IgD-negative memory B cell (primary cell): Measurements from ENCODE around the gene CADPS2. TPM values are rescaled to one million over a fixed set of nuclear protein-coding genes. Genes with fewer than 3 reads are reported as not detected.

Experiments used
- H3K27ac Mint-ChIP-seq, 3 donors: one replicate each; pipeline ENCODE4 v1.8.0; 2020 to 2022; ENCODE audit warnings: mild to moderate bottlenecking in 3 of 3, mixed read lengths in 3 of 3, moderate library complexity in 1 of 3
- H3K27me3 Mint-ChIP-seq: one replicate; pipeline ENCODE4 v1.8.0; 2021; ENCODE audit warnings: mixed read lengths
- H3K36me3 Mint-ChIP-seq: one replicate; pipeline ENCODE4 v1.8.0; 2020; ENCODE audit warnings: mild to moderate bottlenecking, mixed read lengths
- H3K4me1 Mint-ChIP-seq, 3 donors: one replicate each; pipeline ENCODE4 v1.8.0; 2020 to 2022; ENCODE audit warnings: mixed read lengths in 3 of 3, mild to moderate bottlenecking in 1 of 3
- H3K4me3 Mint-ChIP-seq, 4 donors: one replicate each; pipeline ENCODE4 v1.8.0; 2020 to 2022; ENCODE audit warnings: mild to moderate bottlenecking in 4 of 4, mixed read lengths in 4 of 4, moderate library complexity in 3 of 4
- H3K9me3 Mint-ChIP-seq, 3 donors: one replicate each; pipeline ENCODE4 v1.8.0; 2020 to 2021; ENCODE audit warnings: mixed read lengths in 3 of 3, mild to moderate bottlenecking in 1 of 3
- polyA plus RNA-seq: library from polyadenylated mRNA; unstranded; fragments of 300-500 nt; fragmentation: Illumina TruSeq; gene quantifications from one replicate; pipeline ENCODE4 v1.2.3, GENCODE V29; 2021

Gene CADPS2
- polyA plus RNA-seq = not detected

- Mint-ChIP-seq H3K4me1 (peaks cover 7 to 9% (median 7%) of the 10 kb centered on the region in 3 donors), H3K27ac (no peak within 1 kb of the TSS), H3K9me3 (peaks cover 2 to 4% (median 3%) of the 10 kb centered on the region in 3 donors)
These were observed at the start of gene CADPS2 for GRCh38 chr7:122886357-122887081. Gene CADPS2 (minus strand): TSS chr7:122886460. CDS start chr7:122886337, 123 bp downstream.

GRCh38 chr7:122935620-122936019 lies 49.4 kb upstream of the CADPS2 start:
- Mint-ChIP-seq H3K9me3 (peaks cover 0 to 2% (median 0%) of the 10 kb centered on the region in 3 donors), H3K27me3 (no peaks in the 10 kb centered on the region), H3K4me1 (no peaks in the 10 kb centered on the region), H3K36me3 (no peaks in the 10 kb centered on the region), H3K27ac (no peak overlapping the region), H3K4me3 (no peak overlapping the region)

More at GRCh38 chr7:122886357-122887081, at the start of gene CADPS2:
- H3K36me3 Mint-ChIP-seq = peaks cover 2% of the 10 kb centered on the region
- peaks cover 26% of the 10 kb centered on the region for H3K27me3 Mint-ChIP-seq
- peak within 1 kb of the TSS; percentile 12 to 84 (median 64) for H3K4me3 Mint-ChIP-seq

- Mint-ChIP-seq H3K27me3 (no peaks in the 10 kb centered on the region), H3K9me3 (peaks cover 2 to 4% (median 3%) of the 10 kb centered on the region in 3 donors), H3K36me3 (no peaks in the 10 kb centered on the region), H3K4me1 (no peaks in the 10 kb centered on the region), H3K27ac (no peak overlapping the region), H3K4me3 (no peak overlapping the region)
These were observed 33.5 kb upstream of the CADPS2 start for GRCh38 chr7:122919643-122920181.

- Mint-ChIP-seq H3K4me1 (no peaks in the 10 kb centered on the region), H3K4me3 (no peak overlapping the region), H3K9me3 (peaks cover 4 to 5% (median 5%) of the 10 kb centered on the region in 3 donors), H3K27me3 (no peaks in the 10 kb centered on the region), H3K27ac (no peak overlapping the region), H3K36me3 (no peaks in the 10 kb centered on the region)
These were observed 28.6 kb upstream of the CADPS2 start for GRCh38 chr7:122914812-122915211.

- Mint-ChIP-seq H3K4me3 (no peak overlapping the region), H3K36me3 (no peaks in the 10 kb centered on the region), H3K27me3 (no peaks in the 10 kb centered on the region), H3K9me3 (peaks cover 0 to 5% (median 3%) of the 10 kb centered on the region in 3 donors), H3K27ac (no peak overlapping the region), H3K4me1 (no peaks in the 10 kb centered on the region)
These were observed 27.3 kb upstream of the CADPS2 start for GRCh38 chr7:122913608-122914007.

- H3K4me1 Mint-ChIP-seq = no peaks in the 10 kb centered on the region
- H3K36me3 Mint-ChIP-seq = no peaks in the 10 kb centered on the region
These were observed 16.7 kb upstream of the CADPS2 start for GRCh38 chr7:122902751-122903495.

GRCh38 chr7:122901250-122901649 lies 15.0 kb upstream of the CADPS2 start:
- H3K4me3 Mint-ChIP-seq = no peak overlapping the region
- H3K27ac Mint-ChIP-seq = no peak overlapping the region
- H3K4me1 Mint-ChIP-seq = no peaks in the 10 kb centered on the region
- H3K36me3 Mint-ChIP-seq = no peaks in the 10 kb centered on the region
- peaks cover 0 to 2% (median 0%) of the 10 kb centered on the region in 3 donors for H3K9me3 Mint-ChIP-seq
- no peaks in the 10 kb centered on the region for H3K27me3 Mint-ChIP-seq

More at GRCh38 chr7:122902751-122903495, 16.7 kb upstream of the CADPS2 start:
- Mint-ChIP-seq H3K4me3 (no peak overlapping the region), H3K27me3 (no peaks in the 10 kb centered on the region), H3K27ac (no peak overlapping the region), H3K9me3 (peaks cover 0 to 2% (median 0%) of the 10 kb centered on the region in 3 donors)

- H3K4me1 Mint-ChIP-seq = no peaks in the 10 kb centered on the region
- H3K9me3 Mint-ChIP-seq = no peaks in the 10 kb centered on the region
- H3K4me3 Mint-ChIP-seq = no peak overlapping the region
- H3K36me3 Mint-ChIP-seq = no peaks in the 10 kb centered on the region
- no peaks in the 10 kb centered on the region for H3K27me3 Mint-ChIP-seq
- no peak overlapping the region for H3K27ac Mint-ChIP-seq
These were observed 10.2 kb upstream of the CADPS2 start for GRCh38 chr7:122896509-122896908.

- no peaks in the 10 kb centered on the region for H3K36me3 Mint-ChIP-seq
- H3K9me3 Mint-ChIP-seq = peaks cover 0 to 2% (median 0%) of the 10 kb centered on the region in 3 donors
- no peak overlapping the region for H3K4me3 Mint-ChIP-seq
- H3K27me3 Mint-ChIP-seq = peaks cover under 1% of the 10 kb centered on the region
- no peak overlapping the region for H3K27ac Mint-ChIP-seq
- no peaks in the 10 kb centered on the region for H3K4me1 Mint-ChIP-seq
These were observed 7.2 kb upstream of the CADPS2 start for GRCh38 chr7:122893486-122893885.

- H3K4me3 Mint-ChIP-seq = no peak overlapping the region
- peaks cover 2% of the 10 kb centered on the region for H3K36me3 Mint-ChIP-seq
- H3K4me1 Mint-ChIP-seq = peaks cover 7 to 9% (median 7%) of the 10 kb centered on the region in 3 donors
- no peak overlapping the region for H3K27ac Mint-ChIP-seq
- H3K9me3 Mint-ChIP-seq = peaks cover 0 to 3% (median 2%) of the 10 kb centered on the region in 3 donors
- peaks cover 23% of the 10 kb centered on the region for H3K27me3 Mint-ChIP-seq
These were observed 2.9 kb upstream of the CADPS2 start for GRCh38 chr7:122889116-122889515.

- Mint-ChIP-seq H3K27ac (no peak overlapping the region), H3K4me1 (peaks cover 7 to 9% (median 7%) of the 10 kb centered on the region in 3 donors), H3K4me3 (peak overlapping the region in 1 of 4 donors; percentile 11), H3K9me3 (peaks cover 0 to 3% (median 2%) of the 10 kb centered on the region in 3 donors), H3K36me3 (peaks cover 2% of the 10 kb centered on the region), H3K27me3 (peaks cover 25% of the 10 kb centered on the region)
These were observed 1.6 kb upstream of the CADPS2 start for GRCh38 chr7:122887848-122888247.

- H3K4me3 Mint-ChIP-seq = peak overlapping the region in 3 of 4 donors; percentile 44 to 84 (median 65)
- H3K36me3 Mint-ChIP-seq = peaks cover 2% of the 10 kb centered on the region
- H3K27me3 Mint-ChIP-seq = peaks cover 25% of the 10 kb centered on the region
- H3K27ac Mint-ChIP-seq = no peak overlapping the region
- peaks cover 7 to 9% (median 7%) of the 10 kb centered on the region in 3 donors for H3K4me1 Mint-ChIP-seq
- H3K9me3 Mint-ChIP-seq = peaks cover 0 to 3% (median 2%) of the 10 kb centered on the region in 3 donors
These were observed 938 bp upstream of the CADPS2 start for GRCh38 chr7:122887198-122887597.

- H3K27me3 Mint-ChIP-seq = peaks cover 26% of the 10 kb centered on the region
- H3K9me3 Mint-ChIP-seq = peaks cover 2 to 4% (median 3%) of the 10 kb centered on the region in 3 donors
- H3K4me1 Mint-ChIP-seq = peaks cover 7 to 9% (median 7%) of the 10 kb centered on the region in 3 donors
- no peak overlapping the region for H3K27ac Mint-ChIP-seq
- H3K36me3 Mint-ChIP-seq = peaks cover 2% of the 10 kb centered on the region
- peak overlapping the region; percentile 12 to 63 (median 58) for H3K4me3 Mint-ChIP-seq
These were observed 490 bp downstream of the CADPS2 start for GRCh38 chr7:122885583-122886356.

GRCh38 chr7:122884186-122884585 lies 2.1 kb downstream of the CADPS2 start:
- H3K36me3 Mint-ChIP-seq = peaks cover 2% of the 10 kb centered on the region
- H3K4me1 Mint-ChIP-seq = peaks cover 7 to 9% (median 7%) of the 10 kb centered on the region in 3 donors
- H3K27ac Mint-ChIP-seq = no peak overlapping the region
- H3K4me3 Mint-ChIP-seq = peak overlapping the region in 1 of 4 donors; percentile 32
- peaks cover under 1 to 4% (median 3%) of the 10 kb centered on the region in 3 donors for H3K9me3 Mint-ChIP-seq
- peaks cover 26% of the 10 kb centered on the region for H3K27me3 Mint-ChIP-seq
